ENCODE measurements around the gene GPR179. TPM values are rescaled to one million over a fixed set of nuclear protein-coding genes. Genes with fewer than 3 reads are reported as not detected.

GPR179 gene
- total RNA-seq, 1 donor from 2014 or later = 2.6 TPM

- DNase-seq (ENCODE audit: low spot score) = no peak
Measured at GRCh38 chr17:38342886-38343607, 709 bp downstream of the GPR179 start.

DNA sequence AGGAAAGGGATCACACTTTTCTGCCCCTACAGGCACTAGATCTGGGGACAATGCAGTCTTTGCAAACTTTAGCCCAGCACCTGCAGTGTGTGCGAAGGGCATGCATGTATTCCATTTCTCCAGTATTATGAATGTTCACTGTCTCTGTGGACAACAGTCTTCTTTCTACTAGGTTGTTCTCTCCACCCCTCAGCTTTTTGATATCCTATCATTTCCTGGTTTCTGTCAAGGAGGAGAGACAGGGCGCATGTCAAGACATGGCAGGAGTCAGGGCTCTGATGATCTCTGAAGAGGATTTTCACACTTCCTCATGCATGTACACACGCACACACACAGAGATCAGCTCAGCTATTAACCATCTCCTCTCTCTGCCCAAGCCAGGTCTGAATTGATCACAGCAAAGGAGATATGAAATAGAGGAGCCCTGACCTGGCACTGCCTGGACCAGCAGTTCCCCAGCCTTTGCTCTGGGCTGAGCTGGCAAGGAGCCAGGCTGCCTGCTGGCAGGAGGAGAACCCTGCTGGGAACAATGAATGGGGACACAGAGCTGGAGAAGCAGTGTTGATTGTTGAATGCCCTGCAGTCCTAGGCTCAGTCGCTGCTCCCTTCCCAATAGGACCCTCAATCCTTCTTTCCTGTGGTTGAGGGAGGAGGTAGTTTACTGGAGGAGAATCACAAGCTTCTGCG lies 2.6 kb downstream of the GPR179 start:
- peak; percentile 46 for DNase-seq (ENCODE audit: low spot score)

GRCh38 chr17:38339891-38340290 lies 3.9 kb downstream of the GPR179 start:
- DNase-seq (ENCODE audit: low spot score) = no peak

DNA sequence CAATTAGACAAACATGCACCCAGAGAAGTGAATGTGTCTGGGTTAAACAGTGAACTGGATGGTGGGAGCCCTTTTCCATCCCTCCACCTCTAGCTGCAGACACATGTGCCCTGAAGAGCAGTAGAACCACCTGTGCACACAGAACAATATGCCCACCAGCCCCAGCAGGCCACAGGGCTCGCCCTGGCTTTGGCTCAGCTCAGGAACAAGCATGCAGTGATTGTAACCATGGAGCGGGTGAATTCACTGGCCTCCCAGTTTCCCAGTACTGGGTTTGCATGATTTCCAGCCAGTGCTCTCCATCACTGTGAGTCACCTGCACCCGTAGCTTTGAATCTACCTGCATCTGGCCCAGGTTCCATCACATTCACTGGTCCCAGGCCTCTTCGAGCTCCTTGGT lies 5.2 kb downstream of the GPR179 start:
- DNase-seq (ENCODE audit: low spot score) = no peak

- no peak for DNase-seq (ENCODE audit: low spot score)
Measured at GRCh38 chr17:38338053-38338452, 5.7 kb downstream of the GPR179 start.

GRCh38 chr17:38336838-38337237 lies 6.9 kb downstream of the GPR179 start:
- no peak for DNase-seq (ENCODE audit: low spot score)

GRCh38 chr17:38334480-38335364 lies 9.0 kb downstream of the GPR179 start:
- DNase-seq (ENCODE audit: low spot score) = no peak

- DNase-seq (ENCODE audit: low spot score) = no peak
Measured at GRCh38 chr17:38333635-38334295, 10.0 kb downstream of the GPR179 start.

DNA sequence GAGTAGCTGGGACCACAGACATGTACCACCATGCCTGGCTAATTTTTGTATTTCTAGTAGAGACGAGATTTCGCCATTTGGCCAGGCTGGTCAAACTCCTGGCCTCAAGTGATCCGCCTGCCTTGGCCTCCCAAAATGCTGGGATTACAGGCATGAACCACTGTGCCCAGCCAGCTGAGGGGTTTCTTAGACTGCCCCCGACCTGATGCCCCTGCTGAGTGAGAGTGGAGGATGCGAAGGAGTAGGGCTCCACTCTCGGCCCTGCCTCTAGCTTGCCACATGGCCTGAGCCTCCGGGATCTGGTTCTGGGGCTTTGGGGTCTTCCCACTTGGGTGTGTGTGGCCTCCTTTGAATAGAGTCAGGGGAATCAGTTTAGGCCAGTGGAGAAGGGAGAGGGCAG lies 11.0 kb downstream of the GPR179 start:
- no peak for DNase-seq (ENCODE audit: low spot score)

GRCh38 chr17:38330941-38331411 lies 12.8 kb downstream of the GPR179 start:
- no peak for DNase-seq (ENCODE audit: low spot score)

DNA sequence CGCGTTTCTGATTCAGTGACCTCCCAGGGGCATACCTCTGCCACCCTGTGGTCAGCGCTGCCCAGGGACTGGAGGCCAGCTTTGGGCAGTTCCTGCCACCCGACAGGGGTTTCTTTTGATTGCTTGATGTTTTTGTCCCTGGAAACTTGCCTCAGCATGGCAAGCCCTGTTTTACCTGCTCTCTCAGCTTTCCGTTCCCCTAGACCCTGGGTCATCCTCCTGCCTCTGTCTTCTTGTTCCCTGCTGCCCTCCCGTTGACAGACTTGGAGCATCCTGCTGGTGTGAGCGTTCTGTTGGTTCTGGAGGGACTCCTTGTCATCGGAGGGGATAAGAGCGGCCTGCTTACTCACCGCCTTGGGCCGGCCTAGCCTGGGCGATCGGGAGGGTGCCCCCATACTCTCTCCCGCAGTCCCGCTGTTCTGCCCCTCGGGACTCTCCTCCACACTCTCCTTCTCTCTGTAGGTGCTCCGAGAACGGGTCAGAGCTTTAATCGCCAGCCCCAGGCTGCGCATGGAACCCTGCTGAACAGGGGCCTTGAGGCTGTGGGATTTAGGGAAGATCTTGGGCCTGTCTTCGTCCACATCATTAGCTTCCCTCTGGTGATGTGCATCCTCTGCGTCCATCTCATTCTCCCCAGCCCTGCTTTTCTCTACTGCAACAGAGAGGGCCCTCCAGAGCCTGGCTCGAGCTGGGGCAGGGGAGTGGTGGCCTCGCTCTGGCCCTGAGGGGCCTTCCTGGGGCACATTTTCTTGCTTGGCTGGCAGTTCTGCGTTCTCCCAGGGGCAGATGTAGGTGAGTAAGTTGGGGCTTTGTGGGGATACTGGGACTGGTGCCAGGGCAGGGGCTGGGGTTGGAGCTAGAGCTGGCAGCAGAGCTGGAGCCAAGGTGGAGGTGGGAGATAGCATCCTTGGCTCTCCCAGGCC lies 13.7 kb downstream of the GPR179 start:
- DNase-seq (ENCODE audit: low spot score) = no peak

- DNase-seq (ENCODE audit: low spot score) = no peak
Measured at GRCh38 chr17:38329284-38329683, 14.5 kb downstream of the GPR179 start.

GRCh38 chr17:38328620-38329019 lies 15.1 kb downstream of the GPR179 start:
- no peak for DNase-seq (ENCODE audit: low spot score)

DNA sequence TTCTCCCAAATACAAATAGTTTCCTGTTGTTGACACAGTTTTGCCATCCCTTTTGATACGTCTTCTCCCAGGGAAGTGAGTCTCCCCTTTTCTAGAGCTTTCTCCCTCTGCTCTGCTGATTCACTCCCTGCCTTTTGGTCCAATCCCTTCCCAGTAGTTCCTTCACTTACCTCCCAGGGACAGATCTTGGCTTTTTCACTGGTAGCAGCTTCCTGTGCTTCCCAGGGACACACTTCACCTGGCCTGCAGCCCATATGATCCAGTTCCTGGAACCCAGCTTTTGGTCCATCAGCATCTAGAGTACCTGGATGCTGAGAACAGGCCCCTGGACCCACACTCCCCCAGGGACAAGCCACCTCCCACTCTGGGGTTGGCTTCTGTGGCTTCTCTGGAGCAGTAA lies 15.8 kb downstream of the GPR179 start:
- DNase-seq (ENCODE audit: low spot score) = no peak

GRCh38 chr17:38326996-38327792 lies 16.6 kb downstream of the GPR179 start:
- peak; percentile 29 for DNase-seq (ENCODE audit: low spot score)

- no peak for DNase-seq (ENCODE audit: low spot score)
Measured at GRCh38 chr17:38325221-38325851, 18.4 kb downstream of the GPR179 start.

- no peak for DNase-seq (ENCODE audit: low spot score)
Measured at GRCh38 chr17:38324772-38325171, 19.0 kb downstream of the GPR179 start.

DNA sequence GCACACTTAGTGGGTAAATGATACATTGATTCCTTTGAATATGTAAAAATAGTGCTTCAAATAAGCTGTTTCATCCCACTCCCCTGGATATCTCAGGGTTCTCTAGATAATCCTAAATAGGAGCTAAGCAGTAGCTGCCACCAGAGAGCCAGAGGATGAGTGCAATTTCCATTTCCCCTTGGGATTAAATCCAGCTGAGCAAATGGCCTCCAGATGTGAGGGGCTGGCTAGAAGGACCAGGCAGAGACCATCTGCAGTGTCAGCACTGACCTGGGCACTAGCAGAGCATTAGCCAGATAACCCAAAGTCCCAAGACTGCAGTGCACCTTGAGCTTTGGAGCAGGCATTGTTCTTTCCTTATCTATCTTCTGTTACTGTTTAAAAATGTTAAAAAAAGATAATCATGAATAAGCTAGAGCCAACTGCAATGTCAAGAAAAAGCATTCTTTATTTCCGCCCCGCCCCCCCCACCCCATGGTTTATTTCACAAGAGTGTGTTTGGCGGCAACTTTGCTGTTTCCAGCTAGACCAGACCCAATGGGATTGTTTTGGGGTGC lies 19.5 kb downstream of the GPR179 start:
- no peak for DNase-seq (ENCODE audit: low spot score)

GRCh38 chr17:38322897-38323296 lies 20.9 kb downstream of the GPR179 start:
- DNase-seq (ENCODE audit: low spot score) = no peak

Data from umbilical cord (tissue), 2 donors.